GM23338 (cell line): ENCODE measurements around the gene SLC39A11.

Source experiments
- EZH2 ChIP-seq: fragments of 200-600 bp; sonication (generic); IDR thresholded peaks from one replicate; pipeline ENCODE4 v1.8.0; 2017; ENCODE audit warnings: antibody characterized with exemption, mild to moderate bottlenecking, low read depth; ENCODE audit not compliant: unreplicated experiment
- JUNB ChIP-seq: IDR thresholded peaks from one replicate; pipeline ENCODE4 v1.6.1; 2016; ENCODE audit warnings: antibody characterized with exemption; ENCODE audit not compliant: unreplicated experiment
- POLR2AphosphoS5 ChIP-seq: IDR thresholded peaks from 2 replicates; pipeline ENCODE4 v1.6.1; 2016; ENCODE audit warnings: antibody characterized with exemption, low read depth
- TF ChIP-seq, protein P1 (sequence below), 2 experiments: fragments of 200-600 bp in 1 of 2; sonication (generic) in 1 of 2; conservative IDR thresholded peaks; 2 replicates each; pipeline versions ENCODE4 v1.5.1 to v1.6.1; 2016 to 2017; ENCODE audit warnings: antibody characterized with exemption in 2 of 2, low read depth in 2 of 2, mild to moderate bottlenecking in 2 of 2, moderate library complexity in 1 of 2
- TF ChIP-seq, protein P2 (sequence below): IDR thresholded peaks from one replicate; pipeline ENCODE4 v1.6.1; 2018; ENCODE audit warnings: antibody characterized with exemption; ENCODE audit not compliant: unreplicated experiment

DNA sequence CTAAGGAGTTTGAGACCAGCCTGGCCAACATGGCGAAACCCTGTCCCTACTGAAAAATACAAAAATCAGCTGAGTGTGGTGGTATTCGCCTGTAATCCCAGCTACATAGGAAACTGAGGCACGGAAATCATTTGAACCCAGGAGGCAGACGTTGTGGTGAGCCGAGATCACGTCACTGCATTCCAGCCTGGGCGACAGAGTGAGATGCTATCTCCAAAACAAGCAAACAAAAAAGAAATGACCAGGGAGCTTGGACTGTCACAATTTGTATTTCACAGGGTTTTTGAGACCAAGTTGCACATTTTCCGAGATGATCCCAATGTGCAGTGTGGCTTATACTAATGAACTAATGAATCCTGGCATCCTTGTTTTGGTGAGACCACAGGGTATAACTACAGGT is 156.5 kb downstream of the SLC39A11 start:
- TF ChIP-seq, protein P1, sequence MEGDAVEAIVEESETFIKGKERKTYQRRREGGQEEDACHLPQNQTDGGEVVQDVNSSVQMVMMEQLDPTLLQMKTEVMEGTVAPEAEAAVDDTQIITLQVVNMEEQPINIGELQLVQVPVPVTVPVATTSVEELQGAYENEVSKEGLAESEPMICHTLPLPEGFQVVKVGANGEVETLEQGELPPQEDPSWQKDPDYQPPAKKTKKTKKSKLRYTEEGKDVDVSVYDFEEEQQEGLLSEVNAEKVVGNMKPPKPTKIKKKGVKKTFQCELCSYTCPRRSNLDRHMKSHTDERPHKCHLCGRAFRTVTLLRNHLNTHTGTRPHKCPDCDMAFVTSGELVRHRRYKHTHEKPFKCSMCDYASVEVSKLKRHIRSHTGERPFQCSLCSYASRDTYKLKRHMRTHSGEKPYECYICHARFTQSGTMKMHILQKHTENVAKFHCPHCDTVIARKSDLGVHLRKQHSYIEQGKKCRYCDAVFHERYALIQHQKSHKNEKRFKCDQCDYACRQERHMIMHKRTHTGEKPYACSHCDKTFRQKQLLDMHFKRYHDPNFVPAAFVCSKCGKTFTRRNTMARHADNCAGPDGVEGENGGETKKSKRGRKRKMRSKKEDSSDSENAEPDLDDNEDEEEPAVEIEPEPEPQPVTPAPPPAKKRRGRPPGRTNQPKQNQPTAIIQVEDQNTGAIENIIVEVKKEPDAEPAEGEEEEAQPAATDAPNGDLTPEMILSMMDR (conservative IDR thresholded peaks at IDR 0.05; ENCODE audit: low read depth in 2 of 2): no peak
- TF ChIP-seq JUNB (no peak), POLR2AphosphoS5 (no peak), EZH2 (no peak)
- TF ChIP-seq, protein P2, sequence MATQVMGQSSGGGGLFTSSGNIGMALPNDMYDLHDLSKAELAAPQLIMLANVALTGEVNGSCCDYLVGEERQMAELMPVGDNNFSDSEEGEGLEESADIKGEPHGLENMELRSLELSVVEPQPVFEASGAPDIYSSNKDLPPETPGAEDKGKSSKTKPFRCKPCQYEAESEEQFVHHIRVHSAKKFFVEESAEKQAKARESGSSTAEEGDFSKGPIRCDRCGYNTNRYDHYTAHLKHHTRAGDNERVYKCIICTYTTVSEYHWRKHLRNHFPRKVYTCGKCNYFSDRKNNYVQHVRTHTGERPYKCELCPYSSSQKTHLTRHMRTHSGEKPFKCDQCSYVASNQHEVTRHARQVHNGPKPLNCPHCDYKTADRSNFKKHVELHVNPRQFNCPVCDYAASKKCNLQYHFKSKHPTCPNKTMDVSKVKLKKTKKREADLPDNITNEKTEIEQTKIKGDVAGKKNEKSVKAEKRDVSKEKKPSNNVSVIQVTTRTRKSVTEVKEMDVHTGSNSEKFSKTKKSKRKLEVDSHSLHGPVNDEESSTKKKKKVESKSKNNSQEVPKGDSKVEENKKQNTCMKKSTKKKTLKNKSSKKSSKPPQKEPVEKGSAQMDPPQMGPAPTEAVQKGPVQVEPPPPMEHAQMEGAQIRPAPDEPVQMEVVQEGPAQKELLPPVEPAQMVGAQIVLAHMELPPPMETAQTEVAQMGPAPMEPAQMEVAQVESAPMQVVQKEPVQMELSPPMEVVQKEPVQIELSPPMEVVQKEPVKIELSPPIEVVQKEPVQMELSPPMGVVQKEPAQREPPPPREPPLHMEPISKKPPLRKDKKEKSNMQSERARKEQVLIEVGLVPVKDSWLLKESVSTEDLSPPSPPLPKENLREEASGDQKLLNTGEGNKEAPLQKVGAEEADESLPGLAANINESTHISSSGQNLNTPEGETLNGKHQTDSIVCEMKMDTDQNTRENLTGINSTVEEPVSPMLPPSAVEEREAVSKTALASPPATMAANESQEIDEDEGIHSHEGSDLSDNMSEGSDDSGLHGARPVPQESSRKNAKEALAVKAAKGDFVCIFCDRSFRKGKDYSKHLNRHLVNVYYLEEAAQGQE: no peak
